Erythroblast (primary cell): ENCODE results near the gene MTFR1L.

Experiments
- GATA1 ChIP-seq: IDR thresholded peaks from 2 replicates; pipeline ENCODE4 v1.6.1; 2011; ENCODE audit warnings: low read depth, mild to moderate bottlenecking, control low read depth, low read length, moderate library complexity
- POLR2A ChIP-seq: IDR thresholded peaks from 2 replicates; pipeline ENCODE4 v1.6.1; 2011; ENCODE audit warnings: mild to moderate bottlenecking, low read length

DNA sequence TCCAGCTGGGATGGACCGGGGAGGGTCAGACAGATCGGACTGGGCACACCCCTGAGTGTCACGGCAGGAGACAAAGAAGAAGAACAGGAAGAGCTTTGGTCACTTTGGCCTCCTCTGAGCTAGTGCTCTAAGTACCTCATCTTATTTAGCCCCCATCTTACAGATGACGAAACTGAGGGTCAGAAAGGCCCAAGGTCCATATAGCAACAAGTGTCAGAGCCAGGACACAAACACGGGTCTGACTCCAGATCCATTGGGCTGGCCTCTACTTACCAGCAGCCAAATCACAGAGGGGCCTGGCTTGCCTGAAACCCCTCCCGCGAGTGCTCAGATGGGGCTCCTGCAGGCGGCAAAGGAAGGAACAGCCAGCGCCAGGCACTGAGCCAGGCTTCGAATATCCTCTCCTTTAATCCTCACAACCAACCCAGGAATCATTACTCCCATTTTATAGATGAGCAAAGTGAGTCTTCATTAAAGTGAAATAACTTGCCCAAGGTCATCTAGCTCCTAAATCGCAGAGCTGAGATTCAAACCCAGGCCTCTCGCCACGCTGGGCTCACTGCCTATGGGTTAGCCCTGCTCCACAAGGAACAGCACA lies 45.4 kb upstream of the MTFR1L start:
- TF ChIP-seq POLR2A: no peak
- TF ChIP-seq GATA1: no peak
